PC-3 (cell line): Measurements from ENCODE around the gene INS. TPM values are rescaled to one million over a fixed set of nuclear protein-coding genes. Genes with fewer than 3 reads are reported as not detected.

Experiments used
- ATAC-seq: fragments of 200-7000 bp; cut with Tn5 transposase; 2 replicates; pipeline ENCODE4 v1.9.1; 2020; ENCODE audit warnings: mild to moderate bottlenecking, moderate library complexity
- BruUV-seq: library from RNA; stranded (reverse); fragments of 400-500 nt; replicated peaks from 2 replicates; lab custom pipeline; 2021; lab: Mats Ljungman, UMichigan
- CTCF ChIA-PET: fragments of 300-600 bp; sonication (Branson Sonifier 250); formaldehyde crosslinking; loops from one replicate; lab custom pipeline; 2022; ENCODE audit warnings: antibody characterized with exemption; lab: Charles Lee
- POLR2A ChIA-PET: fragments of 300-600 bp; sonication (Branson Sonifier 250); formaldehyde crosslinking; loops from one replicate; lab custom pipeline; 2022; ENCODE audit warnings: antibody characterized with exemption; ENCODE audit not compliant: unreplicated experiment; lab: Charles Lee
- DNase-seq: peaks from one replicate; pipeline ENCODE4 v3.0.0-alpha.2; 2015
- H2AFZ ChIP-seq: fragments of 300-600 bp; sonication (generic); 2 replicates; pipeline ENCODE4 v1.6.0; 2016; ENCODE audit warnings: antibody characterized with exemption, low read length
- H3F3A ChIP-seq: fragments of 300-600 bp; sonication (generic); one replicate; pipeline ENCODE4 v1.6.0; 2017; ENCODE audit warnings: antibody characterized with exemption, low read length, control low read depth, mild to moderate bottlenecking; ENCODE audit not compliant: unreplicated experiment
- H3K27ac ChIP-seq: fragments of 300-600 bp; sonication (generic); 2 replicates; pipeline ENCODE4 v1.5.1; 2016; ENCODE audit warnings: mild to moderate bottlenecking, low read length
- H3K27me3 ChIP-seq: fragments of 300-600 bp; sonication (generic); 2 replicates; pipeline ENCODE4 v1.6.1; 2016; ENCODE audit warnings: low read length, mixed read lengths
- H3K36me3 ChIP-seq: fragments of 300-600 bp; sonication (generic); 2 replicates; pipeline ENCODE4 v1.6.1; 2016; ENCODE audit warnings: low read depth, mixed run types, low read length, mixed read lengths
- H3K4me1 ChIP-seq: fragments of 300-600 bp; sonication (generic); 2 replicates; pipeline ENCODE4 v1.5.1; 2016; ENCODE audit warnings: low read length; ENCODE audit not compliant: insufficient read depth
- H3K4me2 ChIP-seq: fragments of 300-600 bp; sonication (generic); 2 replicates; pipeline ENCODE4 v1.6.0; 2016; ENCODE audit warnings: low read length
- H3K4me3 ChIP-seq: fragments of 300-600 bp; sonication (generic); 2 replicates; pipeline ENCODE4 v1.5.1; 2016; ENCODE audit warnings: mild to moderate bottlenecking, low read length, mixed read lengths
- H3K79me2 ChIP-seq: fragments of 300-600 bp; sonication (generic); 2 replicates; pipeline ENCODE4 v1.6.1; 2017; ENCODE audit warnings: low read length, mixed read lengths
- H3K9ac ChIP-seq: fragments of 300-600 bp; sonication (generic); 2 replicates; pipeline ENCODE4 v1.6.0; 2016; ENCODE audit warnings: mild to moderate bottlenecking, low read length
- H3K9me2 ChIP-seq: fragments of 300-600 bp; sonication (generic); replicated peaks from 2 replicates; pipeline ENCODE4 v1.6.1; 2016; ENCODE audit warnings: mixed run types, low read length, mixed read lengths
- H3K9me3 ChIP-seq: fragments of 300-600 bp; sonication (generic); 2 replicates; pipeline ENCODE4 v1.6.1; 2016; ENCODE audit warnings: low read length, mixed read lengths
- H4K20me1 ChIP-seq: fragments of 300-600 bp; sonication (generic); 2 replicates; pipeline ENCODE4 v1.6.1; 2016; ENCODE audit warnings: low read length, mixed read lengths
- CTCF ChIP-seq: fragments of 300-600 bp; sonication (generic); conservative IDR thresholded peaks from 2 replicates; pipeline ENCODE4 v1.5.1; 2017; ENCODE audit warnings: antibody characterized with exemption, low read depth, mild to moderate bottlenecking, low read length
- EZH2 ChIP-seq: fragments of 300-600 bp; sonication (generic); IDR thresholded peaks from one replicate; pipeline ENCODE4 v1.6.1; 2017; ENCODE audit warnings: antibody characterized with exemption, mild to moderate bottlenecking, low read length; ENCODE audit not compliant: unreplicated experiment
- EZH2phosphoT487 ChIP-seq: fragments of 300-600 bp; sonication (generic); IDR thresholded peaks from 2 replicates; pipeline ENCODE4 v1.6.1; 2018; ENCODE audit warnings: mild to moderate bottlenecking, antibody characterized with exemption, low read length, borderline replicate concordance
- intact Hi-C: fragments of 100-400 bp; cut with micrococcal nuclease; formaldehyde crosslinking; loops from 2 replicates; pipeline ENCODE4 v1.9.0; 2023
- total RNA-seq: library from RNA; depleted of rRNA; stranded (reverse); fragments of >200 nt; gene quantifications from 2 replicates; pipeline ENCODE4 v1.2.3, GENCODE V29; 2014

The INS gene
- total RNA-seq, 1 experiment from 2014 or later, result not detected

GRCh38 chr11:2158296-2158737, 2.7 kb downstream of the INS start:
- intact Hi-C loops, result loop anchor here (10.0 kb wide), 1 partner anchor 324 kb away; the partner anchor contains the start of genes SYT8 and TNNI2
- no peak for TF ChIP-seq EZH2
- no peak for TF ChIP-seq EZH2phosphoT487
- TF ChIP-seq CTCF, result no peak

GRCh38 chr11:2157294-2158040, 3.5 kb downstream of the INS start:
- Histone ChIP-seq H3K4me1 (no peaks in the 10 kb centered on the region), H3K4me3 (no peak overlapping the region), H2AFZ (no peak overlapping the region), H3K4me2 (no peak overlapping the region), H3K27me3 (no peaks in the 10 kb centered on the region), H4K20me1 (no peaks in the 10 kb centered on the region), H3K9me3 (no peaks in the 10 kb centered on the region), H3K36me3 (no peaks in the 10 kb centered on the region; the same call in 1 of the 2 replicates), H3K9ac (no peak overlapping the region), H3K79me2 (no peaks in the 10 kb centered on the region), H3K27ac (no peak overlapping the region), H3K9me2 (no peaks in the 10 kb centered on the region), H3F3A (no peaks in the 10 kb centered on the region)
- CTCF ChIA-PET, result interaction anchor here (1.7 kb wide), 1 partner anchor 464 kb away, joined by 5 read pairs; no protein-coding TSS in a partner anchor
- DNase-seq (no peak), ATAC-seq (no peak)
- BruUV-seq, result no TSS peak
- TF ChIP-seq CTCF, result no peak
- TF ChIP-seq EZH2phosphoT487, result no peak
- TF ChIP-seq EZH2, result no peak
- POLR2A ChIA-PET, result no interaction called here
- intact Hi-C loops, result loop anchor here (2.0 to 10.0 kb wide), 2 partner anchors 323 to 505 kb away; partner anchors contain the start of genes SYT8 and TNNI2

More at GRCh38 chr11:2158296-2158737, 2.7 kb downstream of the INS start:
- Histone ChIP-seq H4K20me1 (no peaks in the 10 kb centered on the region), H3K36me3 (no peaks in the 10 kb centered on the region; the same call in 1 of the 2 replicates), H3K9ac (no peak overlapping the region), H3K27me3 (no peaks in the 10 kb centered on the region), H3K4me2 (no peak overlapping the region), H3F3A (no peaks in the 10 kb centered on the region), H3K9me3 (no peaks in the 10 kb centered on the region), H3K9me2 (no peaks in the 10 kb centered on the region), H3K4me3 (no peak overlapping the region), H3K79me2 (no peaks in the 10 kb centered on the region), H2AFZ (no peak overlapping the region), H3K27ac (no peak overlapping the region), H3K4me1 (no peaks in the 10 kb centered on the region)
- ATAC-seq (no peak), DNase-seq (no peak)
- ChIA-PET POLR2A (no interaction called here), CTCF (no interaction called here)
- BruUV-seq, result no TSS peak
